ENCODE measurements around the gene ARHGAP11A. TPM values are rescaled to one million over a fixed set of nuclear protein-coding genes. Genes with fewer than 3 reads are reported as not detected.

The ARHGAP11A gene
- total and polyA plus RNA-seq, 10 of the 15 experiments (the other 5 are each of a cell fraction or from before 2014, with no cell fraction given): 12.4 to 53.6 (median 36.5) TPM

GRCh38 chr15:32664796-32665195 is 49.5 kb downstream of the ARHGAP11A start:
- Histone ChIP-seq H2AFZ (ENCODE audit: control insufficient read depth, low read depth, low read length) (no peak overlapping the region), H3K79me2 (ENCODE audit: control insufficient read depth, insufficient read depth, low read length) (no peaks in the 10 kb centered on the region), H3K36me3 (ENCODE audit: control insufficient read depth in 2 of 2, insufficient read depth in 2 of 2, low read length in 1 of 2) (peaks cover 0 to 2% of the 10 kb centered on the region in 2 experiments; a peak in 1 of 4 replicates), H4K20me1 (ENCODE audit: control insufficient read depth, insufficient read depth) (no peaks in the 10 kb centered on the region), H3K27ac (ENCODE audit: control insufficient read depth, insufficient read depth) (no peak overlapping the region), H3K9ac (ENCODE audit: control insufficient read depth, insufficient read depth, low read length) (no peak overlapping the region), H3K4me1 (ENCODE audit: control insufficient read depth, insufficient read depth, low read length) (no peaks in the 10 kb centered on the region), H3K9me3 (replicated peaks; ENCODE audit: control insufficient read depth, insufficient read depth, low read length) (no peaks in the 10 kb centered on the region), H3K4me3 (no peak overlapping the region), H3K27me3 (replicated peaks in 1 of 2; ENCODE audit: control insufficient read depth in 2 of 2, insufficient read depth in 2 of 2, low read length in 1 of 2) (no peaks in the 10 kb centered on the region), H3K4me2 (ENCODE audit: control insufficient read depth, insufficient read depth) (no peak overlapping the region)
- intact Hi-C loops (cut with micrococcal nuclease; ENCODE audit: unreplicated experiment): loop anchor here (5.0 kb wide), 1 partner anchor 168 kb away; no protein-coding TSS in a partner anchor
- FAIRE-seq (no peak), DNase-seq (ENCODE audit: low read depth, low spot score) (no peak), ATAC-seq (no peak)
- POLR2A ChIA-PET: no interaction called here
- in situ Hi-C loops (cut with MboI): loop anchor here (5.0 to 10.0 kb wide), 2 partner anchors 290 to 328 kb away; no protein-coding TSS in a partner anchor
- CTCF ChIA-PET: interaction anchor here (0.6 to 7.2 kb wide), 6 partner anchors 168 to 1705 kb away, joined by 3 to 91 read pairs (median 16); no protein-coding TSS in a partner anchor
- no peak for TF ChIP-seq ZZZ3 (IDR thresholded peaks at IDR 0.05; ENCODE audit: control insufficient read depth, insufficient read length, low read depth)
- no peak for TF ChIP-seq ZBED1 (IDR thresholded peaks at IDR 0.05; ENCODE audit: borderline replicate concordance)
- no peak for TF ChIP-seq ASH2L (IDR thresholded peaks at IDR 0.05; ENCODE audit: borderline replicate concordance, low read depth)
- TF ChIP-seq ZBTB33 (IDR thresholded peaks at IDR 0.05): no peak
- TF ChIP-seq RUNX3 (IDR thresholded peaks at IDR 0.05; ENCODE audit: low read length): no peak
- no peak for TF ChIP-seq NRF1 (conservative IDR thresholded peaks at IDR 0.05; ENCODE audit: low read depth, low read length)
- no peak for TF ChIP-seq ZNF207 (IDR thresholded peaks at IDR 0.05; ENCODE audit: borderline replicate concordance)
- TF ChIP-seq FOS (IDR thresholded peaks at IDR 0.05; ENCODE audit: borderline replicate concordance, extremely low read depth, insufficient read length): no peak
- no peak for TF ChIP-seq ZNF687 (IDR thresholded peaks at IDR 0.05)
- TF ChIP-seq WRNIP1 (IDR thresholded peaks at IDR 0.05; ENCODE audit: borderline replicate concordance, low read depth, low read length): no peak
- no peak for TF ChIP-seq POLR2AphosphoS2 (IDR thresholded peaks at IDR 0.05; ENCODE audit: low read depth, low read length)
- no peak for TF ChIP-seq MAX (IDR thresholded peaks at IDR 0.05; ENCODE audit: low read depth, low read length)
- TF ChIP-seq TCF7 (IDR thresholded peaks at IDR 0.05; ENCODE audit: borderline replicate concordance): no peak
- TF ChIP-seq NFYB (IDR thresholded peaks at IDR 0.05; ENCODE audit: insufficient read depth, low read depth, low read length): no peak
- SMC1A ChIA-PET (ENCODE audit: uncharacterized antibody, unreplicated experiment): interaction anchor here (0.9 to 2.2 kb wide), 3 partner anchors 9 to 303 kb away, joined by 3 to 5 read pairs (median 3); no protein-coding TSS in a partner anchor
- BruUV-seq (replicated peaks): no TSS peak
- RAD21 ChIA-PET (ENCODE audit: unreplicated experiment): no interaction called here
